H9 (cell line): Measurements from ENCODE around the gene ARHGAP31. TPM values are rescaled to one million over a fixed set of nuclear protein-coding genes. Genes with fewer than 3 reads are reported as not detected.

Experiments used
- DNase-seq: peaks from one replicate; pipeline ENCODE4 v3.0.0-alpha.2; 2017
- H2AFZ ChIP-seq: one replicate; pipeline ENCODE4 v1.6.1; 2013; ENCODE audit warnings: mild to moderate bottlenecking, low read length, control low read depth, moderate library complexity
- H2AK5ac ChIP-seq: 2 replicates; pipeline ENCODE4 v1.6.1; 2013; ENCODE audit warnings: low read length, control low read depth, mixed read lengths; ENCODE audit not compliant: insufficient read length
- H2BK120ac ChIP-seq: one replicate; pipeline ENCODE4 v1.6.1; 2013; ENCODE audit warnings: low read depth, mild to moderate bottlenecking, low read length, control low read depth, inconsistent platforms; ENCODE audit not compliant: poor library complexity, severe bottlenecking
- H2BK12ac ChIP-seq: 2 replicates; pipeline ENCODE4 v1.6.1; 2013; ENCODE audit warnings: low read length, control low read depth, mixed read lengths, low read depth; ENCODE audit not compliant: insufficient read length
- H2BK15ac ChIP-seq: 2 replicates; pipeline ENCODE4 v1.6.1; 2013; ENCODE audit warnings: low read depth, low read length, control low read depth
- H2BK20ac ChIP-seq: one replicate; pipeline ENCODE4 v1.6.1; 2013; ENCODE audit warnings: low read depth, mild to moderate bottlenecking, low read length, control low read depth, inconsistent platforms; ENCODE audit not compliant: poor library complexity, severe bottlenecking
- H2BK5ac ChIP-seq: 2 replicates; pipeline ENCODE4 v1.6.1; 2013; ENCODE audit warnings: low read length, control low read depth, mixed read lengths; ENCODE audit not compliant: insufficient read length
- H3K14ac ChIP-seq: 2 replicates; pipeline ENCODE4 v1.6.1; 2013; ENCODE audit warnings: low read length, control low read depth; ENCODE audit not compliant: insufficient read depth
- H3K18ac ChIP-seq: 2 replicates; pipeline ENCODE4 v1.6.1; 2013; ENCODE audit warnings: low read depth, mild to moderate bottlenecking, mixed read lengths, low read length, control low read depth; ENCODE audit not compliant: insufficient read length
- H3K23ac ChIP-seq: 2 replicates; pipeline ENCODE4 v1.6.1; 2013; ENCODE audit warnings: low read length, control low read depth, mixed read lengths, low read depth; ENCODE audit not compliant: insufficient read length
- H3K23me2 ChIP-seq: 2 replicates; pipeline ENCODE4 v1.6.1; 2013; ENCODE audit warnings: low read depth, mild to moderate bottlenecking, mixed read lengths, low read length, control low read depth; ENCODE audit not compliant: insufficient read length, poor library complexity, severe bottlenecking
- H3K27ac ChIP-seq: 2 replicates; pipeline ENCODE4 v1.5.1; 2013; ENCODE audit warnings: low read length, control low read depth, mixed read lengths, low read depth; ENCODE audit not compliant: insufficient read length
- H3K27me3 ChIP-seq: 2 replicates; pipeline ENCODE4 v1.6.1; 2013; ENCODE audit warnings: low read length, control low read depth, inconsistent platforms; ENCODE audit not compliant: insufficient read depth
- H3K4ac ChIP-seq: 2 replicates; pipeline ENCODE4 v1.6.1; 2013; ENCODE audit warnings: low read depth, mild to moderate bottlenecking, control low read depth, inconsistent platforms, low read length, moderate library complexity
- H3K4me1 ChIP-seq: 2 replicates; pipeline ENCODE4 v1.6.1; 2013; ENCODE audit warnings: low read length, control low read depth, inconsistent platforms; ENCODE audit not compliant: insufficient read depth
- H3K4me2 ChIP-seq: 2 replicates; pipeline ENCODE4 v1.6.1; 2013; ENCODE audit warnings: low read length, control low read depth, mixed read lengths; ENCODE audit not compliant: insufficient read length, insufficient read depth
- H3K56ac ChIP-seq: 2 replicates; pipeline ENCODE4 v1.6.1; 2013; ENCODE audit warnings: low read depth, mild to moderate bottlenecking, mixed read lengths, low read length, control low read depth; ENCODE audit not compliant: insufficient read length
- H3K79me1 ChIP-seq: 2 replicates; pipeline ENCODE4 v1.6.1; 2013; ENCODE audit warnings: low read depth, mild to moderate bottlenecking, moderate library complexity, low read length, control low read depth, inconsistent platforms; ENCODE audit not compliant: insufficient read depth, poor library complexity, severe bottlenecking
- H3K79me2 ChIP-seq: 2 replicates; pipeline ENCODE4 v1.6.1; 2013; ENCODE audit warnings: low read length, control low read depth, inconsistent platforms; ENCODE audit not compliant: insufficient read depth
- H3K9ac ChIP-seq: 2 replicates; pipeline ENCODE4 v1.6.1; 2013; ENCODE audit warnings: low read length, control low read depth, mixed read lengths; ENCODE audit not compliant: insufficient read length; ENCODE audit errors: extremely low read depth
- H3K9me3 ChIP-seq: one replicate; pipeline ENCODE4 v1.6.1; 2013; ENCODE audit warnings: low read depth, low read length, inconsistent platforms; ENCODE audit not compliant: control insufficient read depth
- H3T11ph ChIP-seq: one replicate; pipeline ENCODE4 v1.6.1; 2013; ENCODE audit warnings: mild to moderate bottlenecking, low read length, control low read depth, inconsistent platforms
- H4K20me1 ChIP-seq: one replicate; pipeline ENCODE4 v1.6.1; 2013; ENCODE audit not compliant: control insufficient read depth, insufficient read length, insufficient read depth
- H4K5ac ChIP-seq: 2 replicates; pipeline ENCODE4 v1.6.1; 2013; ENCODE audit warnings: low read depth, mild to moderate bottlenecking, mixed read lengths, low read length, control low read depth; ENCODE audit not compliant: insufficient read length
- H4K8ac ChIP-seq: replicated peaks from 2 replicates; pipeline ENCODE4 v1.6.1; 2013; ENCODE audit warnings: low read length, control low read depth, mixed read lengths, low read depth; ENCODE audit not compliant: insufficient read length
- H4K91ac ChIP-seq: 2 replicates; pipeline ENCODE4 v1.6.1; 2013; ENCODE audit warnings: low read depth, mild to moderate bottlenecking, moderate library complexity, mixed read lengths, low read length, control low read depth; ENCODE audit not compliant: insufficient read length
- H3K27ac Mint-ChIP-seq, 3 experiments: 2 replicates in 2 of 3; 3 replicates in 1 of 3; pipeline ENCODE4 v1.8.0; 2020 to 2021; ENCODE audit warnings: mixed read lengths in 3 of 3, mild to moderate bottlenecking in 1 of 3, moderate library complexity in 1 of 3
- H3K27me3 Mint-ChIP-seq: 2 replicates; pipeline ENCODE4 v1.8.0; 2021; ENCODE audit warnings: low read depth, mild to moderate bottlenecking, moderate library complexity, mixed read lengths
- H3K36me3 Mint-ChIP-seq, 3 experiments: 2 replicates in 2 of 3; 3 replicates in 1 of 3; pipeline ENCODE4 v1.8.0; 2020 to 2021; ENCODE audit warnings: low read depth in 3 of 3, mixed read lengths in 3 of 3; ENCODE audit not compliant: insufficient read depth in 1 of 3
- H3K4me1 Mint-ChIP-seq, 2 experiments: 2 replicates each; pipeline ENCODE4 v1.8.0; 2020; ENCODE audit warnings: mixed read lengths in 2 of 2
- H3K4me3 Mint-ChIP-seq, 2 experiments: 2 replicates in 1 of 2; 3 replicates in 1 of 2; pipeline ENCODE4 v1.8.0; 2020 to 2021; ENCODE audit warnings: mild to moderate bottlenecking in 2 of 2, mixed read lengths in 2 of 2, moderate library complexity in 1 of 2
- H3K9me3 Mint-ChIP-seq, 2 experiments: 2 replicates in 1 of 2; 3 replicates in 1 of 2; pipeline ENCODE4 v1.8.0; 2020; ENCODE audit warnings: mild to moderate bottlenecking in 2 of 2, mixed read lengths in 2 of 2, moderate library complexity in 1 of 2
- CTCF ChIP-seq: fragments of 200-600 bp; sonication (generic); conservative IDR thresholded peaks from 3 replicates; pipeline ENCODE4 v1.8.0; 2021; ENCODE audit warnings: antibody characterized with exemption, mild to moderate bottlenecking
- WGBS: extraction: QIAGEN DNeasy Blood & Tissue Kit; methylation state at CpG from one replicate; pipeline ENCODE4 v1.1.7; 2013; ENCODE audit warnings: missing lambda C conversion rate, low lambda C conversion rate, mixed read lengths; ENCODE audit not compliant: insufficient read length; ENCODE audit errors: extremely low coverage; 5-methylcytosine and 5-hydroxymethylcytosine counted together
- total RNA-seq: library from RNA; stranded (reverse); gene quantifications from 2 replicates; pipeline ENCODE4 v1.2.1, GENCODE V29; 2021

The ARHGAP31 gene
- total RNA-seq, 1 experiment from 2014 or later: 2.2 TPM

GRCh38 chr3:119416873-119417272, 122.7 kb downstream of the ARHGAP31 start:
- no peak overlapping the region for H4K5ac ChIP-seq
- no peak overlapping the region for H3K14ac ChIP-seq
- Mint-ChIP-seq H3K36me3 (no peaks in the 10 kb centered on the region; a peak in 3 of 7 replicates), H3K27me3 (no peaks in the 10 kb centered on the region), H3K27ac (no peak overlapping the region), H3K9me3 (no peaks in the 10 kb centered on the region), H3K4me3 (no peak overlapping the region), H3K4me1 (peaks cover 0 to 2% of the 10 kb centered on the region in 2 experiments; a peak in 1 of 4 replicates)
- DNase-seq: no peak
- no peaks in the 10 kb centered on the region for H3K9me3 ChIP-seq
- no peak overlapping the region for H4K8ac ChIP-seq
- H3K4me1 ChIP-seq: no peaks in the 10 kb centered on the region
- no peaks in the 10 kb centered on the region for H3K79me1 ChIP-seq
- H2AK5ac ChIP-seq: no peak overlapping the region
- H3K9ac ChIP-seq: no peak overlapping the region
- no peaks in the 10 kb centered on the region for H3K79me2 ChIP-seq
- no peak overlapping the region for H2BK15ac ChIP-seq
- no peaks in the 10 kb centered on the region for H3K27me3 ChIP-seq
- H3K56ac ChIP-seq: no peak overlapping the region
- no peak overlapping the region for H2BK120ac ChIP-seq
- H2BK5ac ChIP-seq: no peak overlapping the region
- no CpG with 5 or more reads among the region's 1 CpG for WGBS
- H4K20me1 ChIP-seq: no peaks in the 10 kb centered on the region
- H2BK20ac ChIP-seq: no peak overlapping the region
- no peak overlapping the region for H3K18ac ChIP-seq
- TF ChIP-seq CTCF: no peak
- H3K23me2 ChIP-seq: no peaks in the 10 kb centered on the region
- H3T11ph ChIP-seq: no peak overlapping the region
- no peak overlapping the region for H2BK12ac ChIP-seq
- H3K23ac ChIP-seq: no peak overlapping the region
- H3K4me2 ChIP-seq: no peak overlapping the region
- no peak overlapping the region for H4K91ac ChIP-seq
- H2AFZ ChIP-seq: no peak overlapping the region
- no peak overlapping the region for H3K4ac ChIP-seq
- no peak overlapping the region for H3K27ac ChIP-seq
